HepG2 (cell line): ENCODE data around the gene ANKS4B.

Experiments
- NBN ChIP-seq: fragments of 450-650 bp; conservative IDR thresholded peaks from 2 replicates; pipeline ENCODE4 v1.6.1; 2017
- ZNF274 ChIP-seq: sonication (generic); formaldehyde crosslinking; IDR thresholded peaks from 2 replicates; pipeline ENCODE4 v1.5.1; 2020; ENCODE audit warnings: mild to moderate bottlenecking, missing genetic modification reagents

DNA sequence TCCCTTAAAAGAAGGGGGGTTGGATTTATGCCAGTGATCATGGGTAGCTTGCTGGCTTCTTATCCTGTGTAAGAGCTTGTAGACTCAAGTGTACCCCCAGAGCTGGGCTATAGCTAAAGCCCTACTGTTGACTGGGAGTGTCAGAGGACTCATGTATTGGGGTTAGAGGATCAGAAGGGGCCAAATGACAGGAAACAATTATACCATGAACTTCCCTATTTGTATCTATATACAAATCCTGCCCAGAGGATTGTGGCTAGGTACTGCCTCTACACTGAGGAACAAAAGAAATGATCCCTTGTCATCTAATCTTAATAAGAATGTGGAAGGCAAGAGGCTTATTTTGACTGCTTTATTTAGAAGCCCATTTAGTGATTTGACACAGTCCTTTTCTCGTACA is 36.4 kb upstream of the ANKS4B start:
- TF ChIP-seq NBN, result no peak
- no peak for TF ChIP-seq ZNF274 (CRISPR knock-in tag)
